ENCODE results near the gene IL16.

GRCh38 chr15:81171286-81171685, 25.4 kb upstream of the IL16 start:
- TF ChIP-seq CTCF (IDR thresholded peaks at IDR 0.05 in 2 of 3, conservative IDR thresholded peaks at IDR 0.05 in 1 of 3; ENCODE audit: insufficient read depth in 2 of 3, low read depth in 1 of 3, low read length in 3 of 3) = no peak
- no peak for TF ChIP-seq GABPA (tag; conservative IDR thresholded peaks at IDR 0.05; ENCODE audit: low read depth)
- no peak for TF ChIP-seq KAT2B (IDR thresholded peaks at IDR 0.05; ENCODE audit: low read depth, low read length)
- TF ChIP-seq EZH2 (IDR thresholded peaks at IDR 0.05; ENCODE audit: borderline replicate concordance, low read depth, low read length) = no peak
- no peak for TF ChIP-seq MTA2 (IDR thresholded peaks at IDR 0.05; ENCODE audit: low read depth)
- no peak for TF ChIP-seq CBX3 (IDR thresholded peaks at IDR 0.05; ENCODE audit: borderline replicate concordance in 1 of 2, low read length in 2 of 2)
